NT2/D1 (cell line): ENCODE results near the gene PTPRN2.

Experiments used
- DNase-seq: peaks from one replicate; pipeline ENCODE4 v3.0.0-alpha.2; 2011; ENCODE audit warnings: low read depth, low spot score
- H3K27me3 ChIP-seq: 2 replicates; pipeline ENCODE4 v1.6.0; 2011; ENCODE audit warnings: mild to moderate bottlenecking; ENCODE audit not compliant: insufficient read length, insufficient read depth
- H3K36me3 ChIP-seq: 2 replicates; pipeline ENCODE4 v1.6.1; 2011; ENCODE audit warnings: mild to moderate bottlenecking, low read length, mixed read lengths; ENCODE audit not compliant: insufficient read depth, insufficient read length
- H3K4me1 ChIP-seq: 2 replicates; pipeline ENCODE4 v1.5.1; 2011; ENCODE audit not compliant: insufficient read depth, insufficient read length
- H3K4me3 ChIP-seq: 2 replicates; pipeline ENCODE4 v1.5.1; 2011; ENCODE audit warnings: low read depth; ENCODE audit not compliant: insufficient read length
- H3K9ac ChIP-seq: 2 replicates; pipeline ENCODE4 v1.6.0; 2011; ENCODE audit warnings: low read depth; ENCODE audit not compliant: insufficient read length
- H3K9me3 ChIP-seq: 2 replicates; pipeline ENCODE4 v1.5.1; 2011; ENCODE audit warnings: mild to moderate bottlenecking, low read length; ENCODE audit not compliant: insufficient read depth
- SUZ12 ChIP-seq: IDR thresholded peaks from 2 replicates; pipeline ENCODE4 v1.6.1; 2011; ENCODE audit not compliant: insufficient read length, insufficient read depth; ENCODE audit errors: extremely low read depth
- YY1 ChIP-seq: IDR thresholded peaks from 2 replicates; pipeline ENCODE4 v1.6.1; 2011; ENCODE audit not compliant: insufficient read length, insufficient read depth
- ZNF274 ChIP-seq: IDR thresholded peaks from 2 replicates; pipeline ENCODE4 v1.6.1; 2011; ENCODE audit warnings: mild to moderate bottlenecking, low read depth, low read length

Gene PTPRN2

DNA sequence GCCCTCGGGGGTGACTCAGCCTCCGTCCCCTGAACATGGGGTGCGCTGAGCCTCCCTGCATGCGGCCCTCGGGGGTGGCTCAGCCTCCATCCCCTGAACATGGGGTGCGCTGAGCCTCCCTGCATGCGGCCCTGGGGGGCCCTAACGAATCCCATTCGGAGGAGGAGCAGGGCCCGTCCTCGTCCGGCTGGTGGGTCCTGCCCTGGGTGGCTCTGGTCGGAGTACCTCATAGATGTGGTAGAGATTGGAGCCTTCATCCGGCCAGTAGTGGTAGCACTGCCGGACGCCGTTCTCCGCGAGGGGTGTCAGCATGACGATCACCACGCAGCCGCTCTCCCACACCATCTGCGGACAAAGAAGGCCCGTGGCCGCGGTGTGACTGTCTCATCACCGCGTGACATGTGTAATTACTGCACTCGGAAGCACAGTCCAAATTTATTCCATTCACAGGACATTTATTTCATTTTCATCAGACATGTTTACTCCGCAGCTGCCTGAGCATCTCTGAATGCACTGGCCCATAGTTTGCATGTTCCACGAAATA lies 1009.8 kb downstream of the PTPRN2 start:
- no peak for TF ChIP-seq SUZ12
- TF ChIP-seq YY1 = no peak
- no peak for TF ChIP-seq ZNF274

DNA sequence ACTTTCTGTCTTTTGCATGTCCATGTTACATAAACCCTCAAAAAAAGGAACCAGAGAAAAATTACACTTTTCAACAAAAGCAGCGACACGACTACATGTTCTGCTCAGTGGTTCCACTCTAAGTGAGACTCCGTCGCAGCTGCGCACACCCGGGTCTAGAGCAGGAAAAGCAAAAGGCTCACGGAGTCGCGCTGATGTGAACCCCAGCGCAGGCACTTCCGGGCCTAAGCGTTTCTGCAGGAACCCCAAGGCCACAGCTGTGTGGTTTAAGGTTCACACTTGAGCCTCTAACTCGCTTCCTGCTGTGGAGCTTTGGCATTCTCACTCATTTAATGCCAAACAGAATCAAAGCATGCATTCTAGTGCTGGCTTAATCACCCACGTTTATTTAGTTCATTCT lies 1010.6 kb downstream of the PTPRN2 start:
- Histone ChIP-seq H3K36me3 (no peaks in the 10 kb centered on the region), H3K9ac (no peak overlapping the region), H3K4me1 (peaks cover 2% of the 10 kb centered on the region), H3K27me3 (no peaks in the 10 kb centered on the region), H3K9me3 (no peaks in the 10 kb centered on the region), H3K4me3 (no peak overlapping the region)
- TF ChIP-seq SUZ12 (no peak), YY1 (no peak), ZNF274 (no peak)
- DNase-seq = no peak

More for the DNA sequence above, 1009.8 kb downstream of the PTPRN2 start:
- Histone ChIP-seq H3K9me3 (no peaks in the 10 kb centered on the region), H3K4me1 (peaks cover 3% of the 10 kb centered on the region), H3K9ac (no peak overlapping the region), H3K36me3 (no peaks in the 10 kb centered on the region), H3K4me3 (no peak overlapping the region), H3K27me3 (no peaks in the 10 kb centered on the region)
- no peak for DNase-seq

DNA sequence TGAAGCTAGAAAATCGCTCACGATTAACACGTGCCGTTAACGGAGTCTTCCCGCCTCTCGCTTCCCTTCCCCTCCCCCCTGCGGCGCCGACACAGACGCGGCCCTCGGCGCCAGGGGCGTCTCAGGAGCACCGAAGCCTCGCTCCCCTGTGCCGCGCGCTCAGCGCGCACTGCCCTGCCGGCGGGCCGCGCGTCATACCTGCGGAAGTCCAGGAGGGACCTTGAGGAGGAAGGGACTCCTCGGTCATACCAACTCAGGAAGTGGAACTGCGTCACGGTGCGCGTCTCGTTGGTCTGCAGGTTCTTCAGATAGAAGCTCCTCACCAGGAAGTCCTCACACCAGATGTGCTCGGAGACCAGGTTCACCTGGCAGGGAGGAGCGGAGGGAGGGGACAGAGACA lies 1011.2 kb downstream of the PTPRN2 start:
- no peak for DNase-seq
- no peak for TF ChIP-seq SUZ12
- no peak for TF ChIP-seq ZNF274
- TF ChIP-seq YY1 = no peak
- H3K27me3 ChIP-seq = no peaks in the 10 kb centered on the region
- H3K9me3 ChIP-seq = no peaks in the 10 kb centered on the region
- no peak overlapping the region for H3K9ac ChIP-seq
- no peaks in the 10 kb centered on the region for H3K4me1 ChIP-seq
- H3K4me3 ChIP-seq = no peak overlapping the region
- no peaks in the 10 kb centered on the region for H3K36me3 ChIP-seq

DNA sequence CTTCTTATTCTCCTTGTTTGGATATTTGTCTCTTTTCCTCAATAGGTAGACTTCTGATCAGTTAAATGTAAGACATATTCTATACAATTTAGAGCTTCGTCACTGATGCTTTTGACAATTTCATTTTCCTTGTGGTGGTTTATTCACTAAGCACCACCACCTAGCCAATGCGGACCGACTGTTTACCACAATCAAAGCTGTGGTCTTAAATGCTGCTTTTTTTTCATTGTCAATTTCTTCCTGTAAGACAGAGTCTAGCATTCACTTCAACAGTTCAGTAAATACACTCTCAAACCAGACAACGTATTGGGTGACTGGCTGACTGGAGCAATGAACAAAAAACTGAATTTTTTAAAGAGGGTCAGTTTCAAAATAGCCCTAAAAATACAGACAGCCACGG lies 1011.8 kb downstream of the PTPRN2 start:
- no peaks in the 10 kb centered on the region for H3K4me1 ChIP-seq
- H3K9ac ChIP-seq = no peak overlapping the region
- no peaks in the 10 kb centered on the region for H3K27me3 ChIP-seq
- no peak overlapping the region for H3K4me3 ChIP-seq
- H3K9me3 ChIP-seq = no peaks in the 10 kb centered on the region
- TF ChIP-seq ZNF274 = no peak
- no peak for TF ChIP-seq SUZ12
- TF ChIP-seq YY1 = no peak
- H3K36me3 ChIP-seq = no peaks in the 10 kb centered on the region
- no peak for DNase-seq

DNA sequence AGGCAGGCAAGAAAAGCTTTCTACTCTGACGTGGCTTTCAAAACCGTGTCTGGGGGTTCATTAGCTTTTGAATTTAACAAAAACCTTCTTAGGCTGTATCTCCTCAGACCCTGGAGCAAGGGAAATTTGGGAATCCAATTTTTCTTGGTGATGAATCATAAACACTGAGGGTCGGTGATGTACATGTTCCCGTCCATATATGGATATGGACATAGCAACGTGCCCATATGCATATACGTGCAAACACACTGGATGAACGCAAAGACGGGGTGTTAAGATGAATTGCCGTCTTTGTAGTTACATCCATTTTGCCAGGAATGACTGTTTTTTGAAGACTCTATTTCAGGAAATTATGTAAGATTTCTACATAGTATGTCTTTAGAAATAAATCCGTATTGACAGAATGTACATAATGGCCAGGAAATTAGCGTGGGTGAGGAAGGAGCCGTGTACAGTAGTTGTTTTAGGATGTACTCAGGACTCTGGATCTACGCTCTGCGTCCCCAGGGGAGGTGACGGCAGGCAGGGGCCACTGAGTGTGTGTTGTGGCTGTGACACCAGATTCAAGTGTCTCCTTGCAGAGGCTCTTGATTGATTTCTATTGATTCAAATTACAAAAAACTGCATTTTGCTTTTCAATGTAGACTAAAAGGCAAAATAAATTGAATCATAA lies 1012.6 kb downstream of the PTPRN2 start:
- Histone ChIP-seq H3K4me3 (no peak overlapping the region), H3K36me3 (no peaks in the 10 kb centered on the region), H3K9ac (no peak overlapping the region), H3K9me3 (no peaks in the 10 kb centered on the region), H3K4me1 (no peaks in the 10 kb centered on the region), H3K27me3 (no peaks in the 10 kb centered on the region)
- no peak for DNase-seq
- TF ChIP-seq ZNF274 (no peak), SUZ12 (no peak), YY1 (no peak)

DNA sequence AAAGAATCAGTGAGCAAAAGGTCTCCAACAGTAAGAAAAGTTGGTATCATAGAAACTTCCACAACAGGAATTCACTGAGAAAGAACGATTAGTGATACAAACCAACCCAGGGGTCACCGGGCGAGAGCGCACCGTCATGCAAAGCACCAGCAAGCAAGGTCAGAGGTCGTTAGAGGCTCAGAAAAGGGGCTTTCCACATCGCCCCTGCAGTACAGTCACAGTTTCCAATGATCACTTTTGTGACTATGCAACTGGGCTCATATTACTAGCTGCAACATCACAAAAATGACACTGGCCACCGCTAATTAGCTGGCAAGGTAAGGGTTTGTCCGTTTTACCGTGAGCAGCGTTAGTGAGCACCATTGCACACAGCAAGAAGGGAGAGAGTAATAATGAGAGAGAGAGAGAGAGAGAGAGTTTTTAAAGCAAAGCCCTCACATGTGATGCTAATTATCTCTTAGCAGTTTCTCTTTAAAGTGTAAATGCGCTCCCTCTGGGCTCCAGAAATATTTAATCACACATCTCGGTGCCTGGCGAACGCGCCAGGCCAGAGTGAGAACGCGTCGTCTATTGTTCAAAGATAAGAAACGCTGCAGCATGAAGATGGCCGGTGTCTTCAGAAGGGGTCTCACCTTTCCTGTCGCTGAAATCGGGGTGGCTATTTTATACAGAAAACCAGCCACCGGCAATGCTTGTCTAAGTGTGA lies 1013.4 kb downstream of the PTPRN2 start:
- no peak for TF ChIP-seq ZNF274
- TF ChIP-seq YY1 = no peak
- no peak for TF ChIP-seq SUZ12
- H3K4me1 ChIP-seq = peaks cover under 1% of the 10 kb centered on the region
- H3K9me3 ChIP-seq = no peaks in the 10 kb centered on the region
- H3K4me3 ChIP-seq = no peak overlapping the region
- H3K27me3 ChIP-seq = no peaks in the 10 kb centered on the region
- DNase-seq = no peak
- H3K36me3 ChIP-seq = no peaks in the 10 kb centered on the region
- H3K9ac ChIP-seq = no peak overlapping the region

DNA sequence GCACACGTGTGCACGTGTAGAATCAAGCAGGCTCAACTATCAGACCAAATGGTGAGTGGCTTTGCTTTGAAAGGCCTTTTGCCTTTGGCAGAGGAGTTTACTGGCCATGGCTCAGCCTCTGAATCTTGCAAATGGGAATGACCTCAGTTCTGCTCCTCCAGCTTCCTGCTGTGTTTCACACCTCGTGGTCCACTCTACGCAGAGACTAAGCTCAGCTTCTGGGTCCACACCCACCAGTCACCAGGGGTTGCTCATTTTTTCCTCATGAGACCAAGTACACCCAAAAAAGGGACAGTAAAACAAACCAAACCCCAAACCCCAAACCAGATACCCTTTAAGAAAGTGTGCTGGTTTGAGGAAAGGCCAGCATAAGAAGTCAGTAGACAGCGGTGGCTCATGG lies 1014.4 kb downstream of the PTPRN2 start:
- TF ChIP-seq ZNF274 = no peak
- no peak for TF ChIP-seq YY1
- TF ChIP-seq SUZ12 = no peak
- peaks cover 3% of the 10 kb centered on the region for H3K4me1 ChIP-seq
- H3K27me3 ChIP-seq = no peaks in the 10 kb centered on the region
- H3K36me3 ChIP-seq = no peaks in the 10 kb centered on the region
- no peak for DNase-seq
- no peak overlapping the region for H3K4me3 ChIP-seq
- no peaks in the 10 kb centered on the region for H3K9me3 ChIP-seq
- H3K9ac ChIP-seq = no peak overlapping the region
